Lower leg skin (tissue), 4 donors: ENCODE measurements around the gene DUOX1. TPM values are rescaled to one million over a fixed set of nuclear protein-coding genes. Genes with fewer than 3 reads are reported as not detected.
A peak's percentile ranks its signal among the peaks of the same experiment; 100 is the strongest.

Experiments used
- DNase-seq, 2 donors: peaks; one replicate each; pipeline ENCODE4 v3.0.0-alpha.2; 2019; ENCODE audit warnings: low spot score in 2 of 2
- H3K4me3 ChIP-seq: fragments of 200-600 bp; sonication (generic); 2 replicates; pipeline ENCODE4 v1.5.1; 2017; ENCODE audit warnings: mild to moderate bottlenecking, low read depth; ENCODE audit not compliant: poor library complexity, severe bottlenecking
- CTCF ChIP-seq, 3 donors: fragments of 450-650 bp; IDR thresholded peaks; one replicate each; pipeline ENCODE4 v1.5.1; 2016; ENCODE audit warnings: antibody characterized with exemption in 3 of 3, mild to moderate bottlenecking in 3 of 3, moderate library complexity in 2 of 3
- POLR2A ChIP-seq, 2 donors: fragments of 450-650 bp; IDR thresholded peaks; one replicate each; pipeline ENCODE4 v1.6.1; 2016 to 2017; ENCODE audit warnings: antibody characterized with exemption in 2 of 2, mild to moderate bottlenecking in 1 of 2, moderate library complexity in 1 of 2
- WGBS, 2 donors: methylation state at CpG; one replicate each; pipeline ENCODE4 v1.1.5; 2018; 5-methylcytosine and 5-hydroxymethylcytosine counted together
- intact Hi-C: fragments of 100-400 bp; cut with DNase I; formaldehyde crosslinking; loops from one replicate; pipeline ENCODE4 v1.15.0; 2023; ENCODE audit warnings: low total_unique reads
- total RNA-seq, 4 donors: library from RNA; depleted of rRNA; stranded (reverse); fragments of >200 nt; gene quantifications; one replicate each; pipeline ENCODE4 v1.1.0, GENCODE V29; 2016

The DUOX1 gene
- total RNA-seq, 4 donors from 2014 or later, result 90.1 to 162 (median 114) TPM

DNA sequence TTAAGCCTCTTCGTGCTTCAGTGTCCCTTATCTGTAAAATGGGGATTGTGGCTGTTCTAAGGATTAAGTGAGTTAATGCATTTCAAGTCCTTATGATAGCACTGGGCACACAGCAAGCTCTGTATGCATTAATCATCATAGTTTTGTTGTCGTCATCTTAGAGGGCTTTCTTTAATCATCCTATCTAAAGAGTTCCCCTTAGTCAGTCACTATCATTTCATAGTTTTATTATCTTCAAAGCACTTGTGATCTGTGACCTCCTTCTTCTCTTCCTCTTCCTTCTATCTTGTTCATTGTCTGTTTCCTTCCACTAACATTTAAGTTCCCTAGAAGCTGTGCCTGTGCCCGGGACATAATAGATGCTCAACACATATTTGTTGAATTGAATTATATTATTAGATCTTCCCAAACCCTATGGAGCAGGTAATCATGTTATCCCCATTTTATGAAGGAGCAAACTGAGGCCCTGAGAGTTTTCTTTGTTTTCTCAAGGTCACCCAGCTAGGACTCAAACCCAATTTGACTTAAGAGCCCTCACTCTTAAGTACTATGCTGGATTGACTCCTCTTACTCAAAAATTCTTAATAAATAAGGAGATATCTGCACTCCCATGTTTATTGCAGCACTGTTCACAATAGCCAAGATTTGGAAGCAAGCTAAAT, 40.0 kb upstream of the DUOX1 start:
- DNase-seq, result no peak
- TF ChIP-seq CTCF (IDR thresholded peaks at IDR 0.05), result no peak
- no peak for TF ChIP-seq POLR2A (IDR thresholded peaks at IDR 0.05)
- intact Hi-C loops, result no loop called here
- no peak overlapping the region for H3K4me3 ChIP-seq
- 65 to 74% methylated on average over 3 of the region's 3 CpGs for WGBS, 2 donors

DNA sequence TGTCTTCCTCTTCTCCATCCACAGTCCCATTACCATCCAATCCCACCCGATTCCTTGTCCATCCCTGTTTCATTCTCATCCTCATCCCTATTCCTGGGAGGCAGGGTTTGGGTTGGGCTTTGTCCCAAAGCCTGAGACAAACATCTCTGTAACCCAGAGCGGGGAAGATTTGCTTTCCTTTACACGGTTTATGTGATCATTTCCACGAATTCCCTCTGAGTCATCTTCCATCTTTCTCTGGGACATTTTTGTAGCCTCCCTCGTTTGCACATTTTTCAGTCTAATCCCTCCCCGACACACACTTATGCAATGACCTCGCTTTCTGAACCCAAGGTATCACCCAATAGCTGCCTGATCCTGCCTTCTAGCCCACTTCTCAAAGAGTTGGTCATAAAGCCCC, 38.6 kb upstream of the DUOX1 start:
- 56% methylated on average over 7 of the region's 7 CpGs for WGBS, 2 donors
- intact Hi-C loops, result no loop called here
- H3K4me3 ChIP-seq, result no peak overlapping the region
- no peak for TF ChIP-seq CTCF (IDR thresholded peaks at IDR 0.05)
- TF ChIP-seq POLR2A (IDR thresholded peaks at IDR 0.05), result no peak
- no peak for DNase-seq

GRCh38 chr15:45091576-45091975, 38.2 kb upstream of the DUOX1 start:
- 60 to 74% methylated on average over 2 of the region's 2 CpGs for WGBS, 2 donors
- no peak for TF ChIP-seq POLR2A (IDR thresholded peaks at IDR 0.05)
- no peak for TF ChIP-seq CTCF (IDR thresholded peaks at IDR 0.05)
- no peak overlapping the region for H3K4me3 ChIP-seq
- no peak for DNase-seq
- intact Hi-C loops, result no loop called here

DNA sequence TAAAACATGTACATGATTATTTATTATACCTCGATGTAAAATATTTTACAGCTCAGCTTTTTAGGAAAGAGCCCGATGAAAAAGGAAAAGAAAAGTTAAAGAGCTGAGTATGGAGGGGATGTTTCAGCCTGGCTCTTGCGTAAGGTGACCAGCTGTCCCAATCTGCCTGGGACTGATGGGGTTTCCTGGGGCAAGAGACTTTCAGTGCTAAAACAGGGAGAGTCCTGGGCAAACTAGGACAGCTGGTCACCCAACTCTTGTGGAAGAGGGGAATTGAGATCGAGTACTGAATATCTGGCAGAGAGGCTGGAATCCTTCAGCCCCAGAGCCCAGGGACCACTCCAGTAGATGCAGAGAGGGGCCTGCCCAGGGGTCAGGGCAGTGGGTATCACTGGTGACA, 36.8 kb upstream of the DUOX1 start:
- no peak overlapping the region for H3K4me3 ChIP-seq
- intact Hi-C loops, result no loop called here
- WGBS, 2 donors, result 91 to 93% methylated on average over 4 of the region's 4 CpGs
- TF ChIP-seq POLR2A (IDR thresholded peaks at IDR 0.05), result no peak
- no peak for TF ChIP-seq CTCF (IDR thresholded peaks at IDR 0.05)
- peak in 1 of 2 donors; percentile 68 for DNase-seq

DNA sequence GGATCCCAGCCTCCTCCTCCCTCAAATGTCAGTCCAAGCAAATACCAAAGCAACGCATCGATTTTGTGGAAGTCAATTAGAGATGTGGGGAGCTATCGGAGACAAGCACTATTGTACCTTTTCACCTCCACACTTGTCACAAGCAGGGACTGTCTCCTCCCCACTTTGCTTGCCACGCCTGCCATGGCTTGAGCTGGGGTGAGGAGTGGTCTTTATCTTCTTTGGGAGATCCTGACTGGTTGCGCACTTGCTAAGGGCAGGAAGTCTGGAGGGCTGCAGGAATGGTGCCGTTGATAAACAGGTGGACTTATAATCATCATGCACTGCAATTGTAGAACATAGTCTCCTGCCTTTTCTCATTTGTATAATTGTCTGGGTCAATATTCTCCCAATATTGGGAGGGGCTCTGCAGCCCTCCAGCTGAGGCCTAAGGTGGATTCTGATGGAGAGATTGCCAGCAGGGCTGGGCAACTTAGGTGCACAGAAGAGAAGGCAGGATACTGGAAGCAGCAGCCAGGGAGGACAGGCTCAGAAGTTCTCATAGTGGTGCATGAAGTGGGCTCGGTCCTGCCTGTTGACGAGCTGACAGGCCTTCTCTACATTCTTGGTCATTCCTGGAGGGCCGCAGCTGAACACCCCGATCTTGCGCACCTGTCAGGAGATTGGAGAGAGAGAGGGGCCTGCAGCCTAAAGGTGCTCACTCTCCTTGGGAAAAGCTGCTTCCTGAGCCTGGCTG, 36.0 kb upstream of the DUOX1 start:
- no peak for DNase-seq
- H3K4me3 ChIP-seq, result no peak overlapping the region
- 90 to 92% methylated on average over 11 of the region's 11 CpGs for WGBS, 2 donors
- intact Hi-C loops, result no loop called here
- TF ChIP-seq CTCF (IDR thresholded peaks at IDR 0.05) (no peak), POLR2A (IDR thresholded peaks at IDR 0.05) (no peak)
